SKM-1 (cell line): ENCODE measurements around the gene CEP152.

Experiments
- DNase-seq: peaks from one replicate; lab custom pipeline; 2025; ENCODE audit not compliant: unreplicated experiment; lab: John Stamatoyannopoulos, UW

The CEP152 gene

GRCh38 chr15:48705381-48705780 lies 105.5 kb downstream of the CEP152 start:
- DNase-seq = no peak

- DNase-seq = no peak
Measured at GRCh38 chr15:48703544-48703943, 107.3 kb downstream of the CEP152 start.

GRCh38 chr15:48702569-48703236 lies 108.2 kb downstream of the CEP152 start:
- no peak for DNase-seq

GRCh38 chr15:48696627-48697312 lies 114.1 kb downstream of the CEP152 start:
- no peak for DNase-seq

- DNase-seq = no peak
Measured at GRCh38 chr15:48695827-48696573, 114.9 kb downstream of the CEP152 start.

- DNase-seq = no peak
Measured at GRCh38 chr15:48695088-48695826, 115.6 kb downstream of the CEP152 start.

GRCh38 chr15:48693484-48693883 lies 117.4 kb downstream of the CEP152 start:
- DNase-seq = no peak

- no peak for DNase-seq
Measured at GRCh38 chr15:48688493-48688892, 122.4 kb downstream of the CEP152 start.
